ENCODE results near the gene CUX1. TPM values are rescaled to one million over a fixed set of nuclear protein-coding genes. Genes with fewer than 3 reads are reported as not detected.

Gene CUX1
- total and polyA plus RNA-seq, 7 experiments from 2014 or later: 10.1 to 81.6 (median 42.5) TPM

- ChIA-PET CTCF (interaction anchor here (1.1 kb wide), 1 partner anchor 693 kb away, joined by 4 read pairs; no protein-coding TSS in a partner anchor), POLR2A (no interaction called here)
- no peak for ATAC-seq
- Histone ChIP-seq H3K4me1 (ENCODE audit: control insufficient read depth in 2 of 2, insufficient read depth in 2 of 2, low read length in 2 of 2) (no peaks in the 10 kb centered on the region), H3K27me3 (ENCODE audit: control insufficient read depth in 2 of 2, insufficient read depth in 2 of 2, low read length in 2 of 2) (no peaks in the 10 kb centered on the region), H3K36me3 (ENCODE audit: control insufficient read depth in 2 of 3, insufficient read depth in 3 of 3, low read length in 3 of 3) (peaks cover 0 to 49% (median 10%) of the 10 kb centered on the region in 3 experiments), H3K4me3 (ENCODE audit: low read length) (no peak overlapping the region), H3K9me3 (ENCODE audit: control insufficient read depth in 2 of 3, low read length in 3 of 3) (no peaks in the 10 kb centered on the region), H3K27ac (ENCODE audit: low read depth, low read length) (no peak overlapping the region)
- Mint-ChIP-seq H3K36me3 (peaks cover 1 to 29% (median 10%) of the 10 kb centered on the region in 5 donors), H3K9me3 (no peaks in the 10 kb centered on the region), H3K4me1 (peaks cover 0 to 4% (median 0%) of the 10 kb centered on the region in 7 donors), H3K27me3 (no peaks in the 10 kb centered on the region), H3K4me3 (no peak overlapping the region), H3K27ac (no peak overlapping the region)
- intact Hi-C loops (cut with micrococcal nuclease): loop anchor here (1.0 to 5.0 kb wide), 5 partner anchors 423 to 693 kb away; no protein-coding TSS in a partner anchor
- no peak for DNase-seq
These were observed 418.7 kb downstream of the CUX1 start for GRCh38 chr7:102236102-102236501.

- H3K4me1 Mint-ChIP-seq: peaks cover 0 to 4% (median 0%) of the 10 kb centered on the region in 7 donors
- Histone ChIP-seq H3K36me3 (ENCODE audit: control insufficient read depth in 2 of 3, insufficient read depth in 3 of 3, low read length in 3 of 3) (peaks cover 0 to 55% (median 10%) of the 10 kb centered on the region in 3 experiments), H3K27me3 (ENCODE audit: control insufficient read depth in 2 of 2, insufficient read depth in 2 of 2, low read length in 2 of 2) (no peaks in the 10 kb centered on the region), H3K27ac (ENCODE audit: low read depth, low read length) (no peak overlapping the region), H3K4me3 (ENCODE audit: low read length) (no peak overlapping the region), H3K4me1 (ENCODE audit: control insufficient read depth in 2 of 2, insufficient read depth in 2 of 2, low read length in 2 of 2) (no peaks in the 10 kb centered on the region), H3K9me3 (ENCODE audit: control insufficient read depth in 2 of 3, low read length in 3 of 3) (no peaks in the 10 kb centered on the region)
- no peak overlapping the region for H3K4me3 Mint-ChIP-seq
- ChIA-PET CTCF (interaction anchor here (1.1 kb wide), 1 partner anchor 693 kb away, joined by 4 read pairs; no protein-coding TSS in a partner anchor), POLR2A (no interaction called here)
- no peak overlapping the region for H3K27ac Mint-ChIP-seq
- peaks cover 1 to 29% (median 10%) of the 10 kb centered on the region in 5 donors for H3K36me3 Mint-ChIP-seq
- no peaks in the 10 kb centered on the region for H3K27me3 Mint-ChIP-seq
- no peaks in the 10 kb centered on the region for H3K9me3 Mint-ChIP-seq
- peak; percentile 61 for ATAC-seq
- intact Hi-C loops (cut with micrococcal nuclease): loop anchor here (1.0 to 5.0 kb wide), 5 partner anchors 424 to 693 kb away; no protein-coding TSS in a partner anchor
- peak in 8 of 9 donors; percentile 5 to 57 (median 32) for DNase-seq
These were observed 419.3 kb downstream of the CUX1 start for GRCh38 chr7:102236592-102237287.

- H3K36me3 ChIP-seq (ENCODE audit: control insufficient read depth in 2 of 3, insufficient read depth in 3 of 3, low read length in 3 of 3): peaks cover 0 to 50% (median 6%) of the 10 kb centered on the region in 3 experiments
- intact Hi-C loops (cut with micrococcal nuclease): loop anchor here in 1 of 2 donors (5.0 kb wide), 1 partner anchor 497 kb away; no protein-coding TSS in a partner anchor
These were observed 421.9 kb downstream of the CUX1 start for GRCh38 chr7:102239206-102239820.

GRCh38 chr7:102241431-102241830 is 424.0 kb downstream of the CUX1 start:
- Histone ChIP-seq H3K4me1 (ENCODE audit: control insufficient read depth in 2 of 2, insufficient read depth in 2 of 2, low read length in 2 of 2) (no peaks in the 10 kb centered on the region), H3K27me3 (ENCODE audit: control insufficient read depth in 2 of 2, insufficient read depth in 2 of 2, low read length in 2 of 2) (no peaks in the 10 kb centered on the region), H3K36me3 (ENCODE audit: control insufficient read depth in 2 of 3, insufficient read depth in 3 of 3, low read length in 3 of 3) (peaks cover 0 to 43% (median 3%) of the 10 kb centered on the region in 3 experiments), H3K9me3 (ENCODE audit: control insufficient read depth in 2 of 3, low read length in 3 of 3) (no peaks in the 10 kb centered on the region), H3K27ac (ENCODE audit: low read depth, low read length) (no peak overlapping the region), H3K4me3 (ENCODE audit: low read length) (no peak overlapping the region)
- ATAC-seq: no peak
- H3K4me3 Mint-ChIP-seq: no peak overlapping the region
- H3K4me1 Mint-ChIP-seq: peaks cover 0 to 4% (median 0%) of the 10 kb centered on the region in 7 donors
- intact Hi-C loops (cut with micrococcal nuclease): no loop called here
- H3K9me3 Mint-ChIP-seq: no peaks in the 10 kb centered on the region
- CTCF ChIA-PET: interaction anchor here (0.7 kb wide), 2 partner anchors 16 to 657 kb away, joined by 3 read pairs; no protein-coding TSS in a partner anchor
- POLR2A ChIA-PET: no interaction called here
- peaks cover 0 to 24% (median 0%) of the 10 kb centered on the region in 5 donors for H3K36me3 Mint-ChIP-seq
- no peak overlapping the region for H3K27ac Mint-ChIP-seq
- DNase-seq: no peak
- H3K27me3 Mint-ChIP-seq: no peaks in the 10 kb centered on the region

More at GRCh38 chr7:102239206-102239820, 421.9 kb downstream of the CUX1 start:
- Histone ChIP-seq H3K4me3 (ENCODE audit: low read length) (no peak overlapping the region), H3K4me1 (ENCODE audit: control insufficient read depth in 2 of 2, insufficient read depth in 2 of 2, low read length in 2 of 2) (no peaks in the 10 kb centered on the region), H3K27me3 (ENCODE audit: control insufficient read depth in 2 of 2, insufficient read depth in 2 of 2, low read length in 2 of 2) (no peaks in the 10 kb centered on the region), H3K9me3 (ENCODE audit: control insufficient read depth in 2 of 3, low read length in 3 of 3) (no peaks in the 10 kb centered on the region), H3K27ac (ENCODE audit: low read depth, low read length) (no peak overlapping the region)
- DNase-seq: no peak
- Mint-ChIP-seq H3K4me3 (no peak overlapping the region), H3K36me3 (peaks cover 1 to 25% (median 2%) of the 10 kb centered on the region in 5 donors), H3K4me1 (peaks cover 0 to 4% (median 0%) of the 10 kb centered on the region in 7 donors), H3K9me3 (no peaks in the 10 kb centered on the region), H3K27me3 (no peaks in the 10 kb centered on the region), H3K27ac (no peak overlapping the region)
- ChIA-PET POLR2A (no interaction called here), CTCF (interaction anchor here (1.7 kb wide), 1 partner anchor 696 kb away, joined by 6 read pairs; no protein-coding TSS in a partner anchor)
- ATAC-seq: no peak

GRCh38 chr7:102244601-102245000 is 427.2 kb downstream of the CUX1 start:
- H3K27ac Mint-ChIP-seq: no peak overlapping the region
- POLR2A ChIA-PET: no interaction called here

GRCh38 chr7:102248081-102248455 is 430.6 kb downstream of the CUX1 start:
- Histone ChIP-seq H3K27ac (ENCODE audit: low read depth, low read length) (no peak overlapping the region), H3K4me3 (ENCODE audit: low read length) (no peak overlapping the region), H3K36me3 (ENCODE audit: control insufficient read depth in 2 of 3, insufficient read depth in 3 of 3, low read length in 3 of 3) (peaks cover 0 to 9% (median 0%) of the 10 kb centered on the region in 3 experiments), H3K27me3 (ENCODE audit: control insufficient read depth in 2 of 2, insufficient read depth in 2 of 2, low read length in 2 of 2) (no peaks in the 10 kb centered on the region), H3K9me3 (ENCODE audit: control insufficient read depth in 2 of 3, low read length in 3 of 3) (no peaks in the 10 kb centered on the region), H3K4me1 (ENCODE audit: control insufficient read depth in 2 of 2, insufficient read depth in 2 of 2, low read length in 2 of 2) (no peaks in the 10 kb centered on the region)
- H3K36me3 Mint-ChIP-seq: peaks cover 0 to 39% (median 8%) of the 10 kb centered on the region in 5 donors
- no peak overlapping the region for H3K27ac Mint-ChIP-seq
- no peaks in the 10 kb centered on the region for H3K9me3 Mint-ChIP-seq
- DNase-seq: no peak
- no peaks in the 10 kb centered on the region for H3K27me3 Mint-ChIP-seq
- no peak overlapping the region for H3K4me3 Mint-ChIP-seq
- H3K4me1 Mint-ChIP-seq: no peaks in the 10 kb centered on the region
- ATAC-seq: no peak
- intact Hi-C loops (cut with micrococcal nuclease): no loop called here
- POLR2A ChIA-PET: no interaction called here
- CTCF ChIA-PET: interaction anchor here (0.6 to 1.6 kb wide), 2 partner anchors 645 to 780 kb away, joined by 3 read pairs; no protein-coding TSS in a partner anchor

More at GRCh38 chr7:102244601-102245000, 427.2 kb downstream of the CUX1 start:
- Histone ChIP-seq H3K4me1 (ENCODE audit: control insufficient read depth in 2 of 2, insufficient read depth in 2 of 2, low read length in 2 of 2) (no peaks in the 10 kb centered on the region), H3K27ac (ENCODE audit: low read depth, low read length) (no peak overlapping the region), H3K36me3 (ENCODE audit: control insufficient read depth in 2 of 3, insufficient read depth in 3 of 3, low read length in 3 of 3) (peaks cover 0 to 33% (median 0%) of the 10 kb centered on the region in 3 experiments), H3K27me3 (ENCODE audit: control insufficient read depth in 2 of 2, insufficient read depth in 2 of 2, low read length in 2 of 2) (no peaks in the 10 kb centered on the region), H3K9me3 (ENCODE audit: control insufficient read depth in 2 of 3, low read length in 3 of 3) (no peaks in the 10 kb centered on the region), H3K4me3 (ENCODE audit: low read length) (no peak overlapping the region)
- DNase-seq: no peak
- no peaks in the 10 kb centered on the region for H3K9me3 Mint-ChIP-seq
- no peak overlapping the region for H3K4me3 Mint-ChIP-seq
- H3K27me3 Mint-ChIP-seq: no peaks in the 10 kb centered on the region
- H3K36me3 Mint-ChIP-seq: peaks cover 0 to 26% (median 2%) of the 10 kb centered on the region in 5 donors
- intact Hi-C loops (cut with micrococcal nuclease): no loop called here
- CTCF ChIA-PET: no interaction called here
- no peak for ATAC-seq
- no peaks in the 10 kb centered on the region for H3K4me1 Mint-ChIP-seq
